WTC11 (cell line): Measurements from ENCODE around the gene ANKRD33B. TPM values are rescaled to one million over a fixed set of nuclear protein-coding genes. Genes with fewer than 3 reads are reported as not detected.

ENCODE experiments used
- ATAC-seq: fragments of 200-7000 bp; cut with Tn5 transposase; 2 replicates; pipeline ENCODE4 v1.10.0; 2021; ENCODE audit warnings: mild to moderate bottlenecking, moderate library complexity
- CTCF ChIA-PET: fragments of 300-600 bp; sonication (Branson Sonifier 250); formaldehyde crosslinking; loops from one replicate; lab custom pipeline; 2021; ENCODE audit warnings: antibody characterized with exemption; lab: Charles Lee
- POLR2A ChIA-PET: fragments of 350-600 bp; sonication (Branson Sonifier 250); formaldehyde crosslinking; loops from one replicate; lab custom pipeline; 2021; ENCODE audit warnings: antibody characterized with exemption; lab: Charles Lee
- DNase-seq: peaks from one replicate; pipeline ENCODE4 v3.0.0; 2021; ENCODE audit warnings: low spot score
- H3K27ac Mint-ChIP-seq: 2 replicates; pipeline ENCODE4 v1.8.0; 2021; ENCODE audit warnings: mixed read lengths
- H3K27me3 Mint-ChIP-seq: 2 replicates; pipeline ENCODE4 v1.8.0; 2021; ENCODE audit warnings: low read depth, mild to moderate bottlenecking, moderate library complexity, mixed read lengths
- H3K36me3 Mint-ChIP-seq: 2 replicates; pipeline ENCODE4 v1.8.0; 2021; ENCODE audit warnings: mixed read lengths
- H3K4me1 Mint-ChIP-seq: 2 replicates; pipeline ENCODE4 v1.8.0; 2022; ENCODE audit warnings: mixed read lengths
- H3K4me3 Mint-ChIP-seq: 2 replicates; pipeline ENCODE4 v1.8.0; 2021; ENCODE audit warnings: mild to moderate bottlenecking, moderate library complexity, mixed read lengths
- H3K9me3 Mint-ChIP-seq: 2 replicates; pipeline ENCODE4 v1.8.0; 2021; ENCODE audit warnings: mixed read lengths
- CREB1 ChIP-seq: sonication (generic); formaldehyde crosslinking; IDR thresholded peaks from 2 replicates; pipeline ENCODE4 v1.8.0; 2023; ENCODE audit warnings: mild to moderate bottlenecking, missing genetic modification reagents
- ELF4 ChIP-seq: sonication (generic); formaldehyde crosslinking; IDR thresholded peaks from 2 replicates; pipeline ENCODE4 v1.8.1; 2022; ENCODE audit warnings: low read depth, mild to moderate bottlenecking, moderate library complexity, missing genetic modification reagents
- GTF2I ChIP-seq: fragments of 250-450 bp; sonication (Bioruptor Pico); conservative IDR thresholded peaks from 2 replicates; pipeline ENCODE4 v1.4.0; 2021; ENCODE audit warnings: mild to moderate bottlenecking
- HMGA2 ChIP-seq: fragments of 250-450 bp; sonication (Bioruptor Pico); IDR thresholded peaks from 2 replicates; pipeline ENCODE4 v1.4.0; 2021; ENCODE audit warnings: mild to moderate bottlenecking, moderate library complexity
- MYBL2 ChIP-seq: sonication (generic); formaldehyde crosslinking; IDR thresholded peaks from 2 replicates; pipeline ENCODE4 v1.8.1; 2023; ENCODE audit warnings: mild to moderate bottlenecking, moderate library complexity, missing genetic modification reagents
- NFATC4 ChIP-seq: fragments of 250-450 bp; sonication (Bioruptor Pico); IDR thresholded peaks from 2 replicates; pipeline ENCODE4 v1.9.0; 2021; ENCODE audit warnings: mild to moderate bottlenecking
- NR1H2 ChIP-seq: sonication (generic); formaldehyde crosslinking; IDR thresholded peaks from 2 replicates; pipeline ENCODE4 v1.9.0; 2021; ENCODE audit warnings: mild to moderate bottlenecking, moderate library complexity, missing genetic modification reagents
- NR3C1 ChIP-seq: sonication (generic); formaldehyde crosslinking; conservative IDR thresholded peaks from 2 replicates; pipeline ENCODE4 v1.8.1; 2023; ENCODE audit warnings: low read depth, mild to moderate bottlenecking, missing genetic modification reagents
- SP1 ChIP-seq: sonication (generic); formaldehyde crosslinking; conservative IDR thresholded peaks from 2 replicates; pipeline ENCODE4 v1.8.1; 2022; ENCODE audit warnings: missing genetic modification reagents
- ZNF219 ChIP-seq: sonication (generic); formaldehyde crosslinking; IDR thresholded peaks from 2 replicates; pipeline ENCODE4 v1.8.0; 2023; ENCODE audit warnings: missing genetic modification reagents, mild to moderate bottlenecking, borderline replicate concordance
- total RNA-seq: library from RNA; stranded (reverse); gene quantifications from 3 replicates; pipeline ENCODE4 v1.2.3, GENCODE V29; 2021
- TF ChIP-seq, protein P1 (sequence below): sonication (generic); formaldehyde crosslinking; IDR thresholded peaks from 2 replicates; pipeline ENCODE4 v1.8.0; 2022; ENCODE audit warnings: mild to moderate bottlenecking, missing genetic modification reagents
- TF ChIP-seq, protein P2 (sequence below): fragments of 200-600 bp; IDR thresholded peaks from 2 replicates; pipeline ENCODE4 v1.8.0; 2022; ENCODE audit warnings: antibody characterized with exemption
- TF ChIP-seq, protein P3 (sequence below): sonication (generic); formaldehyde crosslinking; IDR thresholded peaks from 2 replicates; pipeline ENCODE4 v1.8.1; 2022; ENCODE audit warnings: low read depth, mild to moderate bottlenecking, moderate library complexity, missing genetic modification reagents, borderline replicate concordance
- TF ChIP-seq, protein P4 (sequence below): fragments of 250-450 bp; sonication (Bioruptor Pico); IDR thresholded peaks from 2 replicates; pipeline ENCODE4 v1.9.0; 2021; ENCODE audit warnings: mild to moderate bottlenecking, borderline replicate concordance

Gene ANKRD33B
- total RNA-seq, 1 experiment from 2014 or later = 9.2 TPM

DNA sequence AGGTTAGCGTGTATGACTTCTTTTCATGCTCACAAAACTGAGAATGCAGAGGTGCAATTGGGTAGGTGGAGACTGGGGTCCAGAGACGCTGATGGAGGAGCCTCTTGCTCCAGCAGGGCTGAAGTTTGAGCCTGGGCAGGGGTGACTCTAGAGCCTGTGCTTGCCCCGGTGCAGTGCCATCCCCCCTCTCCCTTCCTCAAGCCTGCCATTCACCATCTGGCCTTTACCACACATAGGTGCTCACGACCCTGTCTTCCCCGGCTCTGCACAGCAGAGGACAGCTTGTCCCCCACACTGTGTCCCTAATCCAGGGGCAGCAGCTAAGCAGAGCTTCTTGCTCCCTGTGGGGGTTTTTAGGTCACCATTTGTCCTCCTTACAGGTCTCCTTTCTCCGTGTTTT lies 110.7 kb downstream of the ANKRD33B start (continued):
- TF ChIP-seq, protein P1, sequence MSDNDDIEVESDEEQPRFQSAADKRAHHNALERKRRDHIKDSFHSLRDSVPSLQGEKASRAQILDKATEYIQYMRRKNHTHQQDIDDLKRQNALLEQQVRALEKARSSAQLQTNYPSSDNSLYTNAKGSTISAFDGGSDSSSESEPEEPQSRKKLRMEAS (CRISPR knock-in tag) = no peak

DNA sequence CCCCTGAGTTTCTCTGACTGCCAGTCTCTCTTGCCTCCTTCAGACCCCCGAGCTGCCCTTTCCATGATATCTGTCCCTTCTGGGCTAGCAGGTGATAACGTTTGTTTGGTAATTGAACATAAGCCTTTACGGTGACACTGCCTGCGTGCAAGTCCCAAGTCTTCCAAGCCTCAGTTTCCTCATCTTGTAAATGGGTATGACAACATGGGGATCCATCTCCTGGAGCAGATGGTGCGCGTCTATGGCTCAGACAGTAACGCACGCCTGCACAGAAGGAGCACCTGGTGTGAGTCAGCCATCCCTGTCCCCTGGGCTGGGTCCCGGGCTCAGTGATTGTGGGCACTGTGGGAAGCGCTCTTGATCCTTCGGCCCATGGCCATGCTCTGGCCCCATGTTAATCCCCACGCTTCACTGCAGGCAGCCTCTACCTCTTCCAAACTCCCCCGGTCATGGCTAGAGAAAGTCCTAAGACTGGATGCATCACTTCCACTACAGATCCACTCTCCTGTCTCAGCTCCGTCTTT lies 111.4 kb downstream of the ANKRD33B start:
- H3K27ac Mint-ChIP-seq = no peak overlapping the region
- H3K36me3 Mint-ChIP-seq = peaks cover 10% of the 10 kb centered on the region
- no peaks in the 10 kb centered on the region; the same call in 1 of the 2 replicates for H3K27me3 Mint-ChIP-seq
- no peak overlapping the region for H3K4me3 Mint-ChIP-seq
- DNase-seq (no peak), ATAC-seq (no peak)
- H3K4me1 Mint-ChIP-seq = no peaks in the 10 kb centered on the region
- POLR2A ChIA-PET = no interaction called here
- H3K9me3 Mint-ChIP-seq = peaks cover 8% of the 10 kb centered on the region
- TF ChIP-seq, protein P2, sequence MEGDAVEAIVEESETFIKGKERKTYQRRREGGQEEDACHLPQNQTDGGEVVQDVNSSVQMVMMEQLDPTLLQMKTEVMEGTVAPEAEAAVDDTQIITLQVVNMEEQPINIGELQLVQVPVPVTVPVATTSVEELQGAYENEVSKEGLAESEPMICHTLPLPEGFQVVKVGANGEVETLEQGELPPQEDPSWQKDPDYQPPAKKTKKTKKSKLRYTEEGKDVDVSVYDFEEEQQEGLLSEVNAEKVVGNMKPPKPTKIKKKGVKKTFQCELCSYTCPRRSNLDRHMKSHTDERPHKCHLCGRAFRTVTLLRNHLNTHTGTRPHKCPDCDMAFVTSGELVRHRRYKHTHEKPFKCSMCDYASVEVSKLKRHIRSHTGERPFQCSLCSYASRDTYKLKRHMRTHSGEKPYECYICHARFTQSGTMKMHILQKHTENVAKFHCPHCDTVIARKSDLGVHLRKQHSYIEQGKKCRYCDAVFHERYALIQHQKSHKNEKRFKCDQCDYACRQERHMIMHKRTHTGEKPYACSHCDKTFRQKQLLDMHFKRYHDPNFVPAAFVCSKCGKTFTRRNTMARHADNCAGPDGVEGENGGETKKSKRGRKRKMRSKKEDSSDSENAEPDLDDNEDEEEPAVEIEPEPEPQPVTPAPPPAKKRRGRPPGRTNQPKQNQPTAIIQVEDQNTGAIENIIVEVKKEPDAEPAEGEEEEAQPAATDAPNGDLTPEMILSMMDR = no peak
- TF ChIP-seq NR3C1 (no peak), SP1 (CRISPR knock-in tag) (no peak), HMGA2 (no peak)
- CTCF ChIA-PET = interaction anchor here (1.7 kb wide), 1 partner anchor 14 kb away, joined by 7 read pairs; no protein-coding TSS in a partner anchor

DNA sequence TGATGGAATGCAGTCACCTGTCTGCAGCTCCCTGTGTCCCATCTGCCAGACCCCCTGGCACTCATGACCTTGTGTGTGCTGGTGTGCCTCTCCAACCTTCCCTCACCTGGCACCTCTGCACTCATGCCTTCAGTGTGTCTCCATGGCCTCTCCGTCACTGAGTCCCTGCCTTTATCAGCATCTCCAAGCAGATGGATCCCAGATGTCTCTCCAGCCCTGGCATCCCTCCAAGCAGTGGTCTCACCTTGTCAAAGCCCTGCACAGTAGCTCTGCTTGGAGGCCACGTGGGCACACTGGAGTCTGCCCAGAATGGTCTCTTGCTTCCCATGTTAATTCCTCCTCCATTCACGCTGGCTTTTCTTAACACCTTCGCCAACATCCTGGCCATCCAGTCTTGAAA lies 112.4 kb downstream of the ANKRD33B start:
- TF ChIP-seq CREB1 (no peak), NFATC4 (CRISPR knock-in tag) (no peak), ELF4 (no peak), NR1H2 (CRISPR knock-in tag) (no peak), GTF2I (CRISPR knock-in tag) (no peak)
- TF ChIP-seq, protein P3, sequence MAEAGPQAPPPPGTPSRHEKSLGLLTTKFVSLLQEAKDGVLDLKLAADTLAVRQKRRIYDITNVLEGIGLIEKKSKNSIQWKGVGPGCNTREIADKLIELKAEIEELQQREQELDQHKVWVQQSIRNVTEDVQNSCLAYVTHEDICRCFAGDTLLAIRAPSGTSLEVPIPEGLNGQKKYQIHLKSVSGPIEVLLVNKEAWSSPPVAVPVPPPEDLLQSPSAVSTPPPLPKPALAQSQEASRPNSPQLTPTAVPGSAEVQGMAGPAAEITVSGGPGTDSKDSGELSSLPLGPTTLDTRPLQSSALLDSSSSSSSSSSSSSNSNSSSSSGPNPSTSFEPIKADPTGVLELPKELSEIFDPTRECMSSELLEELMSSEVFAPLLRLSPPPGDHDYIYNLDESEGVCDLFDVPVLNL (CRISPR knock-in tag) = no peak
- Mint-ChIP-seq H3K27ac (no peak overlapping the region), H3K36me3 (peaks cover 17% of the 10 kb centered on the region), H3K27me3 (no peaks in the 10 kb centered on the region; the same call in 1 of the 2 replicates), H3K9me3 (peaks cover 8% of the 10 kb centered on the region), H3K4me3 (no peak overlapping the region), H3K4me1 (no peaks in the 10 kb centered on the region)
- ATAC-seq = no peak
- CTCF ChIA-PET = interaction anchor here (1.7 kb wide), 1 partner anchor 13 kb away, joined by 7 read pairs; no protein-coding TSS in a partner anchor
- POLR2A ChIA-PET = no interaction called here
- no peak for DNase-seq

DNA sequence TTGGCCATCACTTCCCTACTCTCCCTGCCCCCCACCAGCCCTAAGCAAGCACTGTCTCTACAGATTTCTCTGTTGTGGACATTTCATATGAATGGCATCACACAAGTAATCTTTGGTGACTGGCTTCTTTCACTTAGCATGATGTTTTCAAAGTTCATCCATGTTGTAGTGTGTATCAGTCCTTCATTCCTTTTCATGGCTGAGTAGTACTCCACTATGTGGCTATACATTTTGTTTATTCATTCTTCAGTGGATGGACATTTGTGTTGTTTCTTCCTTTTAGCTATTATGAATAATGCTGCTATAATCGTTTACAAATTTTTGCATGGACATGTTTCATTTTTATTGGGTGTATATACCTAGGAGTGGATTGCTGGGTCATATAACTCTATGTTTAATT lies 113.1 kb downstream of the ANKRD33B start:
- no peak overlapping the region for H3K27ac Mint-ChIP-seq
- no peak for DNase-seq
- peaks cover 8% of the 10 kb centered on the region for H3K9me3 Mint-ChIP-seq
- TF ChIP-seq, protein P2 = no peak
- no peak for TF ChIP-seq MYBL2
- TF ChIP-seq ZNF219 (CRISPR knock-in tag) = no peak
- TF ChIP-seq, protein P4, sequence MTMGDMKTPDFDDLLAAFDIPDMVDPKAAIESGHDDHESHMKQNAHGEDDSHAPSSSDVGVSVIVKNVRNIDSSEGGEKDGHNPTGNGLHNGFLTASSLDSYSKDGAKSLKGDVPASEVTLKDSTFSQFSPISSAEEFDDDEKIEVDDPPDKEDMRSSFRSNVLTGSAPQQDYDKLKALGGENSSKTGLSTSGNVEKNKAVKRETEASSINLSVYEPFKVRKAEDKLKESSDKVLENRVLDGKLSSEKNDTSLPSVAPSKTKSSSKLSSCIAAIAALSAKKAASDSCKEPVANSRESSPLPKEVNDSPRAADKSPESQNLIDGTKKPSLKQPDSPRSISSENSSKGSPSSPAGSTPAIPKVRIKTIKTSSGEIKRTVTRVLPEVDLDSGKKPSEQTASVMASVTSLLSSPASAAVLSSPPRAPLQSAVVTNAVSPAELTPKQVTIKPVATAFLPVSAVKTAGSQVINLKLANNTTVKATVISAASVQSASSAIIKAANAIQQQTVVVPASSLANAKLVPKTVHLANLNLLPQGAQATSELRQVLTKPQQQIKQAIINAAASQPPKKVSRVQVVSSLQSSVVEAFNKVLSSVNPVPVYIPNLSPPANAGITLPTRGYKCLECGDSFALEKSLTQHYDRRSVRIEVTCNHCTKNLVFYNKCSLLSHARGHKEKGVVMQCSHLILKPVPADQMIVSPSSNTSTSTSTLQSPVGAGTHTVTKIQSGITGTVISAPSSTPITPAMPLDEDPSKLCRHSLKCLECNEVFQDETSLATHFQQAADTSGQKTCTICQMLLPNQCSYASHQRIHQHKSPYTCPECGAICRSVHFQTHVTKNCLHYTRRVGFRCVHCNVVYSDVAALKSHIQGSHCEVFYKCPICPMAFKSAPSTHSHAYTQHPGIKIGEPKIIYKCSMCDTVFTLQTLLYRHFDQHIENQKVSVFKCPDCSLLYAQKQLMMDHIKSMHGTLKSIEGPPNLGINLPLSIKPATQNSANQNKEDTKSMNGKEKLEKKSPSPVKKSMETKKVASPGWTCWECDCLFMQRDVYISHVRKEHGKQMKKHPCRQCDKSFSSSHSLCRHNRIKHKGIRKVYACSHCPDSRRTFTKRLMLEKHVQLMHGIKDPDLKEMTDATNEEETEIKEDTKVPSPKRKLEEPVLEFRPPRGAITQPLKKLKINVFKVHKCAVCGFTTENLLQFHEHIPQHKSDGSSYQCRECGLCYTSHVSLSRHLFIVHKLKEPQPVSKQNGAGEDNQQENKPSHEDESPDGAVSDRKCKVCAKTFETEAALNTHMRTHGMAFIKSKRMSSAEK = no peak
- POLR2A ChIA-PET = no interaction called here
- H3K4me3 Mint-ChIP-seq = no peak overlapping the region
- H3K27me3 Mint-ChIP-seq = no peaks in the 10 kb centered on the region; the same call in 1 of the 2 replicates
- CTCF ChIA-PET = no interaction called here
- no peaks in the 10 kb centered on the region for H3K4me1 Mint-ChIP-seq
- ATAC-seq = no peak
- peaks cover 18% of the 10 kb centered on the region for H3K36me3 Mint-ChIP-seq
